HFF-Myc (cell line): Measurements from ENCODE around the gene RNF144A.
A peak's percentile ranks its signal among the peaks of the same experiment; 100 is the strongest.
"Not testable (repeated sequence)": the region's sequence is repeated elsewhere in the genome, so short reads cannot be mapped to it uniquely, and the experiment has no call there.

ENCODE experiments used
- DNase-seq: peaks from one replicate; pipeline ENCODE4 v3.0.0-alpha.2; 2011; ENCODE audit warnings: low read depth; ENCODE audit errors: extremely low read depth
- H3K4me3 ChIP-seq: replicated peaks from 2 replicates; pipeline ENCODE4 v1.5.1; 2011; ENCODE audit warnings: low read depth, mild to moderate bottlenecking, control low read depth, low read length
- CTCF ChIP-seq: IDR thresholded peaks from 2 replicates; pipeline ENCODE4 v1.5.1; 2012; ENCODE audit warnings: mild to moderate bottlenecking, low read depth, low read length, control low read depth; ENCODE audit errors: missing control alignments

Gene RNF144A

DNA sequence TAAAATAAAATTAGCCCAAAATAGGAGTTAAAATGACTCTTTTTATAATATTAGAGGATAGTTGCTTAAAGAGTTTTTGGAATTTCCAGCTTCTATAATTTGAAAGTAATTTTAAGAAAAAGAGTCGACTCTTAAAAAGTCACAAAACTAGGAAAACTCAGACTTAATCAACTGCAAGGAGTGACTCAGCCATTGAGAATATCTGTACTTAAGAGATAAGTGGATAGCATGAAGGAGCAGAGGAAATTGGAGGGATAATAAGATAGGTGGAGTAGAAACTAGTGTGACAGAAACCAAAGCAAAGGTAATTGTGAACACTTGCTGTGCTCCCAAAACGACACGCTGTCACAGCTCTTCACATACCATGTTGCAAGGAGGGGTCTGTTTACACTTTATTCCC lies 31.2 kb upstream of the RNF144A start:
- no peak for DNase-seq
- TF ChIP-seq CTCF = no peak
- H3K4me3 ChIP-seq = no peak overlapping the region

- TF ChIP-seq CTCF = no peak
- no peak for DNase-seq
- H3K4me3 ChIP-seq = no peak overlapping the region
Observed at GRCh38 chr2:6887751-6888192, 29.4 kb upstream of the RNF144A start.

GRCh38 chr2:6888724-6889123 lies 28.5 kb upstream of the RNF144A start:
- no peak for DNase-seq
- H3K4me3 ChIP-seq = no peak overlapping the region
- TF ChIP-seq CTCF = no peak

DNA sequence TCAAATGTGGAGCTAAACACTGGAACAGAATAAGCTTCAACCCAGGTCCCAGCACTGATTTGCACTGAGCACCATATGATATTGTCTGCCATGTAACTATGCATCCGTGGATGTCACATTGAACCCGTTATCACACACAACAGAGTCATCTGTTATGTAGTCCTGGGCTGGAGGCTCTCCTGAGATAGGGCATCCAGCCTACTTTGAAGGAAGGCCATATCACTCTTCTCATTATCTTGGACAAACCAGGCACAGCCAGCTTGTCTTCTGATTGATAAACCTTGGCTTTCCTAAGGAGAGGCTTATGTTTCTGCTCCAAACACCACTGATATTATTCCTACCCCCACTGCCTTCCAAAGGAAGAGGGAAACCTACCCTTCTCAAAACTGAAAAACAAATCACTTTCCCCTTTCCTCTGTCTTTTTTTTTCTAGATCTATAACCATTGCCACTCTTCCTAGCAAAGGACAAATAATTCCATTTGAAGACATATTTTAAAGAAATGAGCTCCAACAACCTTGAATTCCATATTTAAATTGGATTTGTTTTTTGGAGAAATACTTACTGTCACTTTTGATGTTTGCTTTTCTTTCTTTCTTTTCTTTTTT lies 23.2 kb upstream of the RNF144A start:
- no peak overlapping the region for H3K4me3 ChIP-seq

GRCh38 chr2:6896930-6897759 lies 20.1 kb upstream of the RNF144A start:
- DNase-seq = no peak
- peak; percentile 40 for TF ChIP-seq CTCF

More for the DNA sequence above, 23.2 kb upstream of the RNF144A start:
- no peak for DNase-seq
- TF ChIP-seq CTCF = no peak

GRCh38 chr2:6902581-6902980 lies 14.6 kb upstream of the RNF144A start:
- H3K4me3 ChIP-seq, DNase-seq: not testable (repeated sequence)

More at GRCh38 chr2:6896930-6897759, 20.1 kb upstream of the RNF144A start:
- H3K4me3 ChIP-seq = no peak overlapping the region

DNA sequence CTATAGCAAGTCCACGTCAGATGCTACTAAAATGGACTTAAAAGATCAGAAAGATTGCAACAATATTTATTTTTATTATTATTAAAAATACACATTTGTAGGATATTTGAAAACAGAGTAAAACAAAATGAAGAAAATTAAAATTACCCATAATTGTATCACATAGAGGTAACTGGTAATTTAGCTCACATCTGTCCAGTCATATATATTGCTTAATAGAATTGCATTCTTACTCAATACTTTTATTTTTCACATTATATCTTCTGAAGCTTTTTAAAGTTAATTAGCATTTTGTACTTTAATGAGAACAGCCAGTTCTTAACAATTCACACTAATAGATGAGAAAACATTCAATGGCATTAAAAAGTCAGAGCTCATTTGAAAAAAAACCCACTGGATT lies 11.5 kb upstream of the RNF144A start:
- H3K4me3 ChIP-seq = no peak overlapping the region
- no peak for DNase-seq
- TF ChIP-seq CTCF = no peak
